PC-3 (cell line): ENCODE data around the gene ANKRD11. TPM values are rescaled to one million over a fixed set of nuclear protein-coding genes. Genes with fewer than 3 reads are reported as not detected.

Experiments used
- ATAC-seq: fragments of 200-7000 bp; cut with Tn5 transposase; 2 replicates; pipeline ENCODE4 v1.9.1; 2020; ENCODE audit warnings: mild to moderate bottlenecking, moderate library complexity
- BruUV-seq: library from RNA; stranded (reverse); fragments of 400-500 nt; replicated peaks from 2 replicates; lab custom pipeline; 2021; lab: Mats Ljungman, UMichigan
- CTCF ChIA-PET: fragments of 300-600 bp; sonication (Branson Sonifier 250); formaldehyde crosslinking; loops from one replicate; lab custom pipeline; 2022; ENCODE audit warnings: antibody characterized with exemption; lab: Charles Lee
- POLR2A ChIA-PET: fragments of 300-600 bp; sonication (Branson Sonifier 250); formaldehyde crosslinking; loops from one replicate; lab custom pipeline; 2022; ENCODE audit warnings: antibody characterized with exemption; ENCODE audit not compliant: unreplicated experiment; lab: Charles Lee
- DNase-seq: peaks from one replicate; pipeline ENCODE4 v3.0.0-alpha.2; 2015
- H2AFZ ChIP-seq: fragments of 300-600 bp; sonication (generic); 2 replicates; pipeline ENCODE4 v1.6.0; 2016; ENCODE audit warnings: antibody characterized with exemption, low read length
- H3F3A ChIP-seq: fragments of 300-600 bp; sonication (generic); one replicate; pipeline ENCODE4 v1.6.0; 2017; ENCODE audit warnings: antibody characterized with exemption, low read length, control low read depth, mild to moderate bottlenecking; ENCODE audit not compliant: unreplicated experiment
- H3K27ac ChIP-seq: fragments of 300-600 bp; sonication (generic); 2 replicates; pipeline ENCODE4 v1.5.1; 2016; ENCODE audit warnings: mild to moderate bottlenecking, low read length
- H3K27me3 ChIP-seq: fragments of 300-600 bp; sonication (generic); 2 replicates; pipeline ENCODE4 v1.6.1; 2016; ENCODE audit warnings: low read length, mixed read lengths
- H3K36me3 ChIP-seq: fragments of 300-600 bp; sonication (generic); 2 replicates; pipeline ENCODE4 v1.6.1; 2016; ENCODE audit warnings: low read depth, mixed run types, low read length, mixed read lengths
- H3K4me1 ChIP-seq: fragments of 300-600 bp; sonication (generic); 2 replicates; pipeline ENCODE4 v1.5.1; 2016; ENCODE audit warnings: low read length; ENCODE audit not compliant: insufficient read depth
- H3K4me2 ChIP-seq: fragments of 300-600 bp; sonication (generic); 2 replicates; pipeline ENCODE4 v1.6.0; 2016; ENCODE audit warnings: low read length
- H3K4me3 ChIP-seq: fragments of 300-600 bp; sonication (generic); 2 replicates; pipeline ENCODE4 v1.5.1; 2016; ENCODE audit warnings: mild to moderate bottlenecking, low read length, mixed read lengths
- H3K79me2 ChIP-seq: fragments of 300-600 bp; sonication (generic); 2 replicates; pipeline ENCODE4 v1.6.1; 2017; ENCODE audit warnings: low read length, mixed read lengths
- H3K9ac ChIP-seq: fragments of 300-600 bp; sonication (generic); 2 replicates; pipeline ENCODE4 v1.6.0; 2016; ENCODE audit warnings: mild to moderate bottlenecking, low read length
- H3K9me2 ChIP-seq: fragments of 300-600 bp; sonication (generic); replicated peaks from 2 replicates; pipeline ENCODE4 v1.6.1; 2016; ENCODE audit warnings: mixed run types, low read length, mixed read lengths
- H3K9me3 ChIP-seq: fragments of 300-600 bp; sonication (generic); 2 replicates; pipeline ENCODE4 v1.6.1; 2016; ENCODE audit warnings: low read length, mixed read lengths
- H4K20me1 ChIP-seq: fragments of 300-600 bp; sonication (generic); 2 replicates; pipeline ENCODE4 v1.6.1; 2016; ENCODE audit warnings: low read length, mixed read lengths
- EZH2 ChIP-seq: fragments of 300-600 bp; sonication (generic); IDR thresholded peaks from one replicate; pipeline ENCODE4 v1.6.1; 2017; ENCODE audit warnings: antibody characterized with exemption, mild to moderate bottlenecking, low read length; ENCODE audit not compliant: unreplicated experiment
- EZH2phosphoT487 ChIP-seq: fragments of 300-600 bp; sonication (generic); IDR thresholded peaks from 2 replicates; pipeline ENCODE4 v1.6.1; 2018; ENCODE audit warnings: mild to moderate bottlenecking, antibody characterized with exemption, low read length, borderline replicate concordance
- intact Hi-C: fragments of 100-400 bp; cut with micrococcal nuclease; formaldehyde crosslinking; loops from 2 replicates; pipeline ENCODE4 v1.9.0; 2023
- total RNA-seq: library from RNA; depleted of rRNA; stranded (reverse); fragments of >200 nt; gene quantifications from 2 replicates; pipeline ENCODE4 v1.2.3, GENCODE V29; 2014
- TF ChIP-seq, protein P1 (sequence below): fragments of 300-600 bp; sonication (generic); conservative IDR thresholded peaks from 2 replicates; pipeline ENCODE4 v1.5.1; 2017; ENCODE audit warnings: antibody characterized with exemption, low read depth, mild to moderate bottlenecking, low read length

The ANKRD11 gene
- total RNA-seq, 1 experiment from 2014 or later: 65.0 TPM

- Histone ChIP-seq H3K4me1 (no peaks in the 10 kb centered on the region), H3K4me3 (no peak overlapping the region), H4K20me1 (no peaks in the 10 kb centered on the region), H3K27me3 (no peaks in the 10 kb centered on the region), H3K79me2 (no peaks in the 10 kb centered on the region), H3K36me3 (peaks cover 20% of the 10 kb centered on the region), H3K9me2 (no peaks in the 10 kb centered on the region), H2AFZ (no peak overlapping the region), H3K9ac (no peak overlapping the region), H3K27ac (no peak overlapping the region), H3K9me3 (no peaks in the 10 kb centered on the region), H3K4me2 (no peak overlapping the region), H3F3A (no peaks in the 10 kb centered on the region)
- CTCF ChIA-PET: no interaction called here
- ATAC-seq: no peak
- BruUV-seq: no TSS peak
- intact Hi-C loops: no loop called here
- POLR2A ChIA-PET: no interaction called here
- TF ChIP-seq, protein P1, sequence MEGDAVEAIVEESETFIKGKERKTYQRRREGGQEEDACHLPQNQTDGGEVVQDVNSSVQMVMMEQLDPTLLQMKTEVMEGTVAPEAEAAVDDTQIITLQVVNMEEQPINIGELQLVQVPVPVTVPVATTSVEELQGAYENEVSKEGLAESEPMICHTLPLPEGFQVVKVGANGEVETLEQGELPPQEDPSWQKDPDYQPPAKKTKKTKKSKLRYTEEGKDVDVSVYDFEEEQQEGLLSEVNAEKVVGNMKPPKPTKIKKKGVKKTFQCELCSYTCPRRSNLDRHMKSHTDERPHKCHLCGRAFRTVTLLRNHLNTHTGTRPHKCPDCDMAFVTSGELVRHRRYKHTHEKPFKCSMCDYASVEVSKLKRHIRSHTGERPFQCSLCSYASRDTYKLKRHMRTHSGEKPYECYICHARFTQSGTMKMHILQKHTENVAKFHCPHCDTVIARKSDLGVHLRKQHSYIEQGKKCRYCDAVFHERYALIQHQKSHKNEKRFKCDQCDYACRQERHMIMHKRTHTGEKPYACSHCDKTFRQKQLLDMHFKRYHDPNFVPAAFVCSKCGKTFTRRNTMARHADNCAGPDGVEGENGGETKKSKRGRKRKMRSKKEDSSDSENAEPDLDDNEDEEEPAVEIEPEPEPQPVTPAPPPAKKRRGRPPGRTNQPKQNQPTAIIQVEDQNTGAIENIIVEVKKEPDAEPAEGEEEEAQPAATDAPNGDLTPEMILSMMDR: no peak
- no peak for TF ChIP-seq EZH2
- no peak for TF ChIP-seq EZH2phosphoT487
- no peak for DNase-seq
Measured at GRCh38 chr16:89530401-89531381, 40.3 kb upstream of the ANKRD11 start.

GRCh38 chr16:89529097-89529496 lies 38.7 kb upstream of the ANKRD11 start:
- Histone ChIP-seq H3F3A (no peaks in the 10 kb centered on the region), H3K4me1 (no peaks in the 10 kb centered on the region), H3K9me3 (no peaks in the 10 kb centered on the region), H3K4me2 (no peak overlapping the region), H3K27ac (no peak overlapping the region), H3K36me3 (peaks cover 22% of the 10 kb centered on the region), H3K79me2 (no peaks in the 10 kb centered on the region), H3K9me2 (no peaks in the 10 kb centered on the region), H2AFZ (no peak overlapping the region), H3K27me3 (no peaks in the 10 kb centered on the region), H4K20me1 (no peaks in the 10 kb centered on the region), H3K9ac (no peak overlapping the region), H3K4me3 (no peak overlapping the region)
- intact Hi-C loops: no loop called here
- CTCF ChIA-PET: no interaction called here
- ATAC-seq (no peak), DNase-seq (no peak)
- POLR2A ChIA-PET: no interaction called here
- TF ChIP-seq EZH2phosphoT487: no peak
- TF ChIP-seq, protein P1: no peak
- no peak for TF ChIP-seq EZH2
- no TSS peak for BruUV-seq
